ENCODE measurements around the gene UPP1.
"Not testable (repeated sequence)": the region's sequence is repeated elsewhere in the genome, so short reads cannot be mapped to it uniquely, and the experiment has no call there.

Gene UPP1

GRCh38 chr7:48089046-48090003 lies at the start of gene UPP1:
Gene UPP1, plus strand, starts transcription at chr7:48089265. Its CDS starts 5,519 bp downstream, at chr7:48094784.
- no peak for DNase-seq

GRCh38 chr7:48040944-48041652 lies 48.0 kb upstream of the UPP1 start:
- DNase-seq: no peak

GRCh38 chr7:48041653-48041970 lies 47.5 kb upstream of the UPP1 start:
- no peak for DNase-seq

- DNase-seq: no peak
These were observed 46.8 kb upstream of the UPP1 start for GRCh38 chr7:48042216-48042615.

- no peak for DNase-seq
These were observed 46.4 kb upstream of the UPP1 start for GRCh38 chr7:48042636-48043035.

GRCh38 chr7:48045195-48045765 lies 43.8 kb upstream of the UPP1 start:
- no peak for DNase-seq

GRCh38 chr7:48046458-48046857 lies 42.6 kb upstream of the UPP1 start:
- no peak for DNase-seq

GRCh38 chr7:48048113-48048512 lies 41.0 kb upstream of the UPP1 start:
- no peak for DNase-seq

GRCh38 chr7:48049850-48050249 lies 39.2 kb upstream of the UPP1 start:
- no peak for DNase-seq

GRCh38 chr7:48052748-48053147 lies 36.3 kb upstream of the UPP1 start:
- no peak for DNase-seq

GRCh38 chr7:48053736-48054135 lies 35.3 kb upstream of the UPP1 start:
- DNase-seq: no peak

GRCh38 chr7:48058990-48059389 lies 30.1 kb upstream of the UPP1 start:
- no peak for DNase-seq

GRCh38 chr7:48059706-48060105 lies 29.4 kb upstream of the UPP1 start:
- DNase-seq: no peak

- DNase-seq: no peak
These were observed 25.1 kb upstream of the UPP1 start for GRCh38 chr7:48063985-48064384.

GRCh38 chr7:48067475-48067874 lies 21.6 kb upstream of the UPP1 start:
- DNase-seq: no peak

GRCh38 chr7:48074204-48074654 lies 14.8 kb upstream of the UPP1 start:
- DNase-seq: no peak

- DNase-seq: no peak
These were observed 11.6 kb upstream of the UPP1 start for GRCh38 chr7:48077423-48077822.

- DNase-seq: peak; percentile 16
These were observed 10.6 kb upstream of the UPP1 start for GRCh38 chr7:48078470-48078869.

GRCh38 chr7:48082378-48082777 lies 6.7 kb upstream of the UPP1 start:
- DNase-seq: not testable (repeated sequence)

- DNase-seq: no peak
These were observed 5.8 kb upstream of the UPP1 start for GRCh38 chr7:48083114-48083830.

GRCh38 chr7:48084727-48085432 lies 4.2 kb upstream of the UPP1 start:
- peak; percentile 22 for DNase-seq

- DNase-seq: no peak
These were observed 3.7 kb upstream of the UPP1 start for GRCh38 chr7:48085433-48085791.

- no peak for DNase-seq
These were observed 3.1 kb upstream of the UPP1 start for GRCh38 chr7:48085942-48086341.
